Psoas muscle (tissue), 8 donors: ENCODE measurements around the gene BCL2L15. TPM values are rescaled to one million over a fixed set of nuclear protein-coding genes. Genes with fewer than 3 reads are reported as not detected.

Experiments
- ATAC-seq, 4 donors: fragments of 200-7000 bp; cut with Tn5 transposase; one replicate each; pipeline ENCODE4 v1.9.1; 2020; ENCODE audit warnings: moderate library complexity in 3 of 4, mild to moderate bottlenecking in 2 of 4
- DNase-seq, 2 donors: peaks; one replicate each; pipeline ENCODE4 v3.0.0-alpha.2; 2020
- H3K27ac ChIP-seq: fragments of 200-600 bp; one replicate; pipeline ENCODE4 v1.8.0; 2022
- H3K27me3 ChIP-seq, 3 donors: fragments of 200-600 bp in 1 of 3; one replicate each; pipeline versions ENCODE4 v1.6.1 to v1.8.0; 2013 to 2022; ENCODE audit warnings: low read length in 2 of 3, mild to moderate bottlenecking in 2 of 3, moderate library complexity in 1 of 3; ENCODE audit not compliant: insufficient read depth in 3 of 3
- H3K36me3 ChIP-seq, 2 donors: fragments of 200-600 bp in 1 of 2; one replicate each; pipeline versions ENCODE4 v1.6.1 to v1.8.0; 2013 to 2022; ENCODE audit warnings: low read depth in 1 of 2, mild to moderate bottlenecking in 1 of 2, moderate library complexity in 1 of 2; ENCODE audit not compliant: insufficient read depth in 1 of 2
- H3K4me1 ChIP-seq: fragments of 200-600 bp; one replicate; pipeline ENCODE4 v1.8.0; 2022
- H3K4me3 ChIP-seq: fragments of 200-600 bp; one replicate; pipeline ENCODE4 v1.8.0; 2022; ENCODE audit warnings: mild to moderate bottlenecking
- H3K9me3 ChIP-seq: fragments of 200-600 bp; one replicate; pipeline ENCODE4 v1.8.0; 2022
- WGBS, 3 donors: extraction: QIAGEN DNeasy Blood & Tissue Kit; methylation state at CpG; one replicate each; pipeline versions ENCODE4 v1.1.6 to v1.1.7; 2013; 5-methylcytosine and 5-hydroxymethylcytosine counted together
- intact Hi-C, 2 donors: fragments of 100-400 bp; cut with DNase I; formaldehyde crosslinking; loops; one replicate each; pipeline versions ENCODE4 v1.11.0 to v1.14.2; 2022
- long read RNA-seq, 2 donors: library from polyadenylated mRNA; unstranded; transcript quantifications; one replicate each; pipeline ENCODE4 v2.0.0, GENCODE V29; 2021
- polyA plus RNA-seq, 3 donors: library from polyadenylated mRNA; stranded (reverse); fragments of 200-250 nt; gene quantifications; one replicate each; pipeline ENCODE4 v1.2.3, GENCODE V29; 2013
- total RNA-seq, 4 donors: library from RNA; stranded (reverse); fragmentation: NEBNext Ultra II Directional in 2 of 4; extraction: Animal tissue kit (Norgen Biotek cat#: 25700) in 2 of 4; gene quantifications; one replicate each; pipeline versions ENCODE4 v1.2.1 to v1.2.4, GENCODE V29; 2021 to 2023
- TF ChIP-seq, protein P1 (sequence below): fragments of 200-600 bp; IDR thresholded peaks from one replicate; pipeline ENCODE4 v1.8.0; 2022; ENCODE audit warnings: antibody characterized with exemption
- donor health status: healthy with polysubstance abuse.
- donor health status: DM: no; HTN: no; CAD: no; lungs with moderate emphysema.
- donor health status: Bipolar disorder and iron deficiency.
- donor health status: healthy.
- donor health status: DM: yes; HTN: yes; CAD: no.
- donor health status: DM: no; HTN: no; CAD: no.
- donor health status: DM: no; HTN: no; CAD: no.
- donor health status: DM: yes; HTN: yes; CAD: no.

Gene BCL2L15
- total RNA-seq (under 1 TPM; 0.05 to 0.44 (median 0.35) TPM), polyA plus RNA-seq (under 1 TPM; 0.03 to 0.26 (median 0.06) TPM)
- long read RNA-seq, donor 1: 0 reads
- long read RNA-seq, donor 2: 0 reads

DNA sequence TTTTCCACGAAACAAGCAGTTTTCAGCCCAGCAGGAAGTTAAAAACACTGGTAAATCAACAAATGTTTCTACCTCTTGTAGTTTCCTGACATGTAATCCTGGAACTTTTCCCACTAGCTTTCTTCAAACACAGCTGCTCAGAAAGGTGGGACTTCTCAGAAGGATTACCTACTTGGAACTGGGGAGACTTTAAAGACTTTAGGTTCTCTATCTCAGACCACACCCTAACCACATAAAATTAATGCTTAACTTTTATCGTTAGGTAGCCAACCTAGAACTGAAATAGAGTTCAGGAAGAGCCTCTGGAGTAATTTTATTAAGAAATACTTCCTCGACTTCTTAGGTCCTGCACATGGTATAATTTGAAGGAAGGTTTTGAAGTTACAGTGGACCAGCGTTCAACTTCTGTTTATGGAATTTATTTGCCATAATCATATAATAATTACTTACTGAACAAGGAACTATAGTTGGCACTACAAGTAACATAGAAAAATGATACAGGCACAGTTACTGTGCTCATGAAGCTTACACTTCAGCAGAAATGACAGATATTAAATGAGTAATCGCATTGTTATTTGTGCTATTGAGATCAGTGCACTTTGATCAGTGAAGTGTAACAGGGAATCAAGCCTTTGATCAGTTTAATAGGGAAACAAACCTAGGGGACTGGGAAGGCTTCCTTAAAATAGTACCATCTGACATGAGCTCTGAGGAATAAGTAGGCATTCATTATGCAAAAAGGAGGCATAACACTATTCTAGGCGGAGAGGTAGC is at the start of gene BCL2L15:
Gene BCL2L15 (minus strand): TSS at position 180 of the 774 bp plus-strand sequence. CDS start 206 bp downstream, outside the sequence.
- intact Hi-C loops: no loop called here
- TF ChIP-seq, protein P1, sequence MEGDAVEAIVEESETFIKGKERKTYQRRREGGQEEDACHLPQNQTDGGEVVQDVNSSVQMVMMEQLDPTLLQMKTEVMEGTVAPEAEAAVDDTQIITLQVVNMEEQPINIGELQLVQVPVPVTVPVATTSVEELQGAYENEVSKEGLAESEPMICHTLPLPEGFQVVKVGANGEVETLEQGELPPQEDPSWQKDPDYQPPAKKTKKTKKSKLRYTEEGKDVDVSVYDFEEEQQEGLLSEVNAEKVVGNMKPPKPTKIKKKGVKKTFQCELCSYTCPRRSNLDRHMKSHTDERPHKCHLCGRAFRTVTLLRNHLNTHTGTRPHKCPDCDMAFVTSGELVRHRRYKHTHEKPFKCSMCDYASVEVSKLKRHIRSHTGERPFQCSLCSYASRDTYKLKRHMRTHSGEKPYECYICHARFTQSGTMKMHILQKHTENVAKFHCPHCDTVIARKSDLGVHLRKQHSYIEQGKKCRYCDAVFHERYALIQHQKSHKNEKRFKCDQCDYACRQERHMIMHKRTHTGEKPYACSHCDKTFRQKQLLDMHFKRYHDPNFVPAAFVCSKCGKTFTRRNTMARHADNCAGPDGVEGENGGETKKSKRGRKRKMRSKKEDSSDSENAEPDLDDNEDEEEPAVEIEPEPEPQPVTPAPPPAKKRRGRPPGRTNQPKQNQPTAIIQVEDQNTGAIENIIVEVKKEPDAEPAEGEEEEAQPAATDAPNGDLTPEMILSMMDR: no peak

DNA sequence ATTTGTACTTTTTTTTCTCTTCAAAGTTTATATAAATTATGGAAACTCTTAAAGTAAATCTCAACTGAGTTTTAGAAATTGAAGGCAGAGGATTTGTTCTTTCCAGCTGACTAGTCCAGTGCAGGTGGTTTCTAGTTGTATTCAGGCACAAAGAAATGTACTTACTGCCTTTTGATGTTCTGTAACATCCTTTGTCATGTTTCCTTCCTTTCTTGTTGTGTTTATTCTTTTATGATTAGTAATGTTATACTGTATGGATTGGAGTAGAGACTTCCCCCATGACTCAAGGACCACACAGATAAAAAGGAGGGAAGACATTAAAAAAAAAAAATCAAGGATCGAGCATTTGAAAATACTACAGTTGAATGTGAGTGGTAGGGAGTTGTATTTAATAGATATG is 49.8 kb upstream of the BCL2L15 start:
- Histone ChIP-seq H3K36me3 (peaks cover 0 to 17% of the 10 kb centered on the region in 2 donors), H3K4me3 (no peak overlapping the region), H3K4me1 (peaks cover 73% of the 10 kb centered on the region), H3K27me3 (no peaks in the 10 kb centered on the region), H3K9me3 (no peaks in the 10 kb centered on the region), H3K27ac (no peak overlapping the region)
- ATAC-seq (no peak), DNase-seq (no peak)
- 80 to 84% (median 81%) methylated on average over 1 of the region's 1 CpG for WGBS, 3 donors
- intact Hi-C loops: no loop called here
- TF ChIP-seq, protein P1: no peak

More for the DNA sequence above, at the start of gene BCL2L15:
- H3K27ac ChIP-seq: no peak within 1 kb of the TSS
- 80 to 83% (median 80%) methylated on average over 6 of the region's 6 CpGs for WGBS, 3 donors
- H3K27me3 ChIP-seq: no peaks in the 10 kb centered on the region
- no peaks in the 10 kb centered on the region for H3K9me3 ChIP-seq
- H3K4me3 ChIP-seq: no peak within 1 kb of the TSS
- H3K36me3 ChIP-seq: no peaks in the 10 kb centered on the region
- no peak for ATAC-seq
- H3K4me1 ChIP-seq: no peaks in the 10 kb centered on the region
- no peak for DNase-seq

DNA sequence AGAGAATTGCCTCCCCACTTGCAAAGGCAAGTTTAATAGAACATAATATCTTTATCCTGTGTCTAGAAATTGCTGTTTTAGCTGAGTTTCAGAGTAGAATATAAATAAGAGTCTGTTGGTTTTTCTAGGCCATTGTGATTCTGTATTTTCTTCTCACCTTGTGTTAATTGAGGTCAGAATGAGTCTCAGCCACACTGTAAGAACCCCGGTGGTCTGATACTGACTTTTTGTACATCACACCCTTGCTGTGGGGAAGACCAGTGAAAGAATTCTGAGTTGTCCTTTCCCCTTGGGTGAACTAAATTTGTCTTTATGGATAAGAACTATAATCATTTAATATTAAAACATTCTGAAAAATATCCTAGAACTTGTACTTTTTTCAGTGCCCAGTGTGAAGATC is 48.6 kb upstream of the BCL2L15 start:
- 59 to 69% (median 68%) methylated on average over 1 of the region's 1 CpG for whole genome bisulfite sequencing, 3 donors
- TF ChIP-seq, protein P1: no peak

DNA sequence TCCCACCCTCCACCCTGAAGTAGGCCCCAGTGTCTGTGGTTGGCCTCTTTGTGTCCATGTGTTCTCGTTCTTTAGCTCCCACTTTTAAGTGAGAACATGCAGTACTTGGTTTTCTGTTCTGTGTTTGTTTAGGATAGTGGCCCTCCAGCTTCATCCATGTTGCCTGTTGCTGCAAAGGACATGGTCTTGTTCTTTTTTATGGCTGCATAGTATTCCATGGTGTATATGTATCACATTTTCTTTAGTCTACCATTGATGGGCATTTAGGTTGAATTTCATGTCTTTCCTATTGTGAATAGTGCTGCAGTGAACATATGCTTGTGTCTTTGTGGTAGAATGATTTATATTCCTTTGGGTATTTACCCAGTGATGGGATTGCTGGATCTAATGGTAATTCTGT is 47.8 kb upstream of the BCL2L15 start:
- intact Hi-C loops: no loop called here
- DNase-seq (no peak), ATAC-seq (no peak)
- Histone ChIP-seq H3K4me1 (peaks cover 76% of the 10 kb centered on the region), H3K4me3 (no peak overlapping the region), H3K27ac (no peak overlapping the region), H3K9me3 (no peaks in the 10 kb centered on the region), H3K27me3 (no peaks in the 10 kb centered on the region), H3K36me3 (no peaks in the 10 kb centered on the region)
- TF ChIP-seq, protein P1: no peak
- WGBS, 3 donors: 97 to 100% (median 100%) methylated on average over 1 of the region's 1 CpG

More for the DNA sequence above, 48.6 kb upstream of the BCL2L15 start:
- H3K27me3 ChIP-seq: no peaks in the 10 kb centered on the region
- no peak overlapping the region for H3K4me3 ChIP-seq
- no peak overlapping the region for H3K27ac ChIP-seq
- H3K4me1 ChIP-seq: peaks cover 78% of the 10 kb centered on the region
- DNase-seq: no peak
- no peaks in the 10 kb centered on the region for H3K9me3 ChIP-seq
- ATAC-seq: no peak
- peaks cover 0 to 5% of the 10 kb centered on the region in 2 donors for H3K36me3 ChIP-seq
- intact Hi-C loops: no loop called here
